Measurements from ENCODE around the gene RNPEPL1. TPM values are rescaled to one million over a fixed set of nuclear protein-coding genes. Genes with fewer than 3 reads are reported as not detected.
A peak's percentile ranks its signal among the peaks of the same experiment; 100 is the strongest.

RNPEPL1 gene
- total RNA-seq, 1 donor from 2014 or later = 22.7 TPM

GRCh38 chr2:240568678-240569522 is 616 bp downstream of the RNPEPL1 start:
- H3K4me3 ChIP-seq (ENCODE audit: insufficient read depth, low read depth, low read length) = peak overlapping the region; percentile 57
- H3K9ac ChIP-seq (ENCODE audit: low read length) = peak overlapping the region; percentile 58
- no peaks in the 10 kb centered on the region for H3K9me3 ChIP-seq (ENCODE audit: insufficient read depth, low read depth, low read length)
- Mint-ChIP-seq H3K4me3 (ENCODE audit: unreplicated experiment) (peak overlapping the region; percentile 80), H3K27me3 (ENCODE audit: low read depth, unreplicated experiment) (no peaks in the 10 kb centered on the region), H3K27ac (ENCODE audit: unreplicated experiment) (no peak overlapping the region), H3K4me1 (ENCODE audit: low read depth, unreplicated experiment) (peaks cover 11% of the 10 kb centered on the region), H3K9me3 (ENCODE audit: unreplicated experiment) (no peaks in the 10 kb centered on the region), H3K36me3 (ENCODE audit: low read depth, unreplicated experiment) (no peaks in the 10 kb centered on the region)
- FAIRE-seq (no peak), DNase-seq (ENCODE audit: low read depth) (peak; percentile 43)
- H3K79me2 ChIP-seq (ENCODE audit: insufficient read depth, low read length) = peaks cover 7% of the 10 kb centered on the region
- no peak for TF ChIP-seq CTCF (IDR thresholded peaks at IDR 0.05; ENCODE audit: insufficient read depth, low read depth, low read length)
- no peak for TF ChIP-seq EZH2 (IDR thresholded peaks at IDR 0.05; ENCODE audit: insufficient read depth, low read length)
- peak overlapping the region; percentile 86 for H3K4me2 ChIP-seq (ENCODE audit: low read length)
- no peak overlapping the region for H3K27ac ChIP-seq (ENCODE audit: low read depth, low read length)
- peaks cover 25% of the 10 kb centered on the region for H4K20me1 ChIP-seq (ENCODE audit: insufficient read depth, low read length)
- H3K36me3 ChIP-seq (ENCODE audit: insufficient read depth, low read length) = no peaks in the 10 kb centered on the region
- peaks cover 24% of the 10 kb centered on the region for H3K4me1 ChIP-seq (ENCODE audit: insufficient read depth, low read length)
- H3K27me3 ChIP-seq (ENCODE audit: insufficient read depth, low read length) = no peaks in the 10 kb centered on the region
- peak overlapping the region; percentile 26 for H2AFZ ChIP-seq (ENCODE audit: low read depth, low read length)

GRCh38 chr2:240569523-240569997 is 1.3 kb downstream of the RNPEPL1 start:
- H3K36me3 ChIP-seq (ENCODE audit: insufficient read depth, low read length) = no peaks in the 10 kb centered on the region
- H3K27me3 Mint-ChIP-seq (ENCODE audit: low read depth, unreplicated experiment) = no peaks in the 10 kb centered on the region
- H3K4me1 Mint-ChIP-seq (ENCODE audit: low read depth, unreplicated experiment) = peaks cover 11% of the 10 kb centered on the region
- H2AFZ ChIP-seq (ENCODE audit: low read depth, low read length) = no peak overlapping the region
- H3K79me2 ChIP-seq (ENCODE audit: insufficient read depth, low read length) = peaks cover 7% of the 10 kb centered on the region
- no peaks in the 10 kb centered on the region for H3K36me3 Mint-ChIP-seq (ENCODE audit: low read depth, unreplicated experiment)
- TF ChIP-seq CTCF (IDR thresholded peaks at IDR 0.05; ENCODE audit: insufficient read depth, low read depth, low read length) (no peak), EZH2 (IDR thresholded peaks at IDR 0.05; ENCODE audit: insufficient read depth, low read length) (no peak)
- H3K9me3 Mint-ChIP-seq (ENCODE audit: unreplicated experiment) = no peaks in the 10 kb centered on the region
- H3K27me3 ChIP-seq (ENCODE audit: insufficient read depth, low read length) = no peaks in the 10 kb centered on the region
- FAIRE-seq (no peak), DNase-seq (ENCODE audit: low read depth) (no peak)
- H3K27ac Mint-ChIP-seq (ENCODE audit: unreplicated experiment) = no peak overlapping the region
- peak overlapping the region; percentile 70 for H3K4me3 Mint-ChIP-seq (ENCODE audit: unreplicated experiment)
- peaks cover 25% of the 10 kb centered on the region for H4K20me1 ChIP-seq (ENCODE audit: insufficient read depth, low read length)
- H3K4me3 ChIP-seq (ENCODE audit: insufficient read depth, low read depth, low read length) = peak overlapping the region; percentile 57
- no peaks in the 10 kb centered on the region for H3K9me3 ChIP-seq (ENCODE audit: insufficient read depth, low read depth, low read length)
- no peak overlapping the region for H3K27ac ChIP-seq (ENCODE audit: low read depth, low read length)
- H3K4me1 ChIP-seq (ENCODE audit: insufficient read depth, low read length) = peaks cover 24% of the 10 kb centered on the region
- H3K9ac ChIP-seq (ENCODE audit: low read length) = no peak overlapping the region
- peak overlapping the region; percentile 86 for H3K4me2 ChIP-seq (ENCODE audit: low read length)
